ENCODE measurements around the gene RER1. TPM values are rescaled to one million over a fixed set of nuclear protein-coding genes. Genes with fewer than 3 reads are reported as not detected.
"Not testable (repeated sequence)": the region's sequence is repeated elsewhere in the genome, so short reads cannot be mapped to it uniquely, and the experiment has no call there.

The RER1 gene
- total RNA-seq, 1 experiment from 2014 or later, result 57.3 TPM

GRCh38 chr1:2427976-2428375 is 36.3 kb downstream of the RER1 start:
- DNase-seq (ENCODE audit: low spot score), result no peak

DNA sequence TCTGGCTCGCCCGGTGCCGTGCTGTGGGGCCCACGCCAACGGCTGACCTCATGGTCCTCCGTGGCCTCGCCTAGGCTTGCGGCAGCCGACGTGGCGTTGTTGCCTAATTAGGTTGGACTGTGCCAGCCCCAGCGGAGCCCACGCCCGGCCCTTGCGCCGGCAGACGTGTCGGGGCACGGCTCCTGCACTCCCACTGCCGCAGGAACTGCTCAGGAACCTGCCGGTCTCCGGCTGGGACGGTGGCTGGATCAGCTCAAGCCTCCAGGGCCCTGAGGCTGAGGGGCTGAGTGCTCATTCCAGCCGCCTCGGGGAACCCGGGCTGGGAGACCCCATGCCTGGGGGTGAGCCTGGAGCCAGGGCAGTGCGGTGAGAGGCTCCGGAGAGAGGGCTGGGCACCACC is 36.8 kb downstream of the RER1 start:
- no peak for DNase-seq (ENCODE audit: low spot score)

DNA sequence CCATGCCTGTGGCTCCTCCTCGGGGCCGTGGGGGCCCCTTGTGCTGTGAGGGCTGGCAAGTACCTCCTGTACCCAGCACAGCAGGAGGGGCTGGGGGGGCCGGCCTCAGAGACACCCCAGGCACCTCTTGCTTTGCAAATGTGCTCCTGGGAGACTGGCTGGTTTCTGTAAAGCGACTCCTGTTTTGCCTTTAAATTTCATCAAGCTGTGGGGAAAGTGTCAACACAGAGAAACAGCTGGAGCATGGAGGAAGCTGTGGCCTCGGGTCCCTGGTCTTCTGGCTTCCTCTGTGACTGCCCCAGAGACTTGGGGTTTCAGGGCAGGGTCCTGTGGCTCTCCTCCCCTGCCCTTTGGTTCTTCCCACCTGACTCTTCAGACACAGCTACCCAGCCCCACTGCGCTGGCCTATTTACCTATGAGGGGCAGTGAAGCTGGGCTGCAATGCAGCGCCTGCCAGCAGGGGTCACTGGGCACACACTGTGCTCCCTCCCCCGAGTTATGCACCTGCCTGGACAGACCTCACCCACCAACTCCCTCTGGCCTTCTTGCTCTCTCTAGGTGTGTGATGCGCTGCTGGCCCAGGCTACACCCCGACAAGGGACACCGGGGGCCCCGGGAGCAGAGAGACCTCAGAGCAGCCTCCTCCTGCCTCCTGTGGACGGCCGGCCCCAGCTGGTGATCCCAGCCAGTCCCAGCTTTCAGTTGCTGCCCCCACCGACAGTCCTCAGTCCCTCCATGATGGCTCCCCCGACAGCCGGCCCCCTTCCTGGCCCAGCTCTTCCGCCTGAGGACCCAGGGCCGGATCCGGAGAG is 38.3 kb downstream of the RER1 start:
- no peak for DNase-seq (ENCODE audit: low spot score)

- DNase-seq (ENCODE audit: low spot score), result no peak
Measured at GRCh38 chr1:2430592-2430973, 38.9 kb downstream of the RER1 start.

GRCh38 chr1:2431103-2431502 is 39.5 kb downstream of the RER1 start:
- no peak for DNase-seq (ENCODE audit: low spot score)

GRCh38 chr1:2431518-2431917 is 39.9 kb downstream of the RER1 start:
- no peak for DNase-seq (ENCODE audit: low spot score)

GRCh38 chr1:2432441-2432844 is 40.8 kb downstream of the RER1 start:
- no peak for DNase-seq (ENCODE audit: low spot score)

- no peak for DNase-seq (ENCODE audit: low spot score)
Measured at GRCh38 chr1:2433196-2433595, 41.6 kb downstream of the RER1 start.

DNA sequence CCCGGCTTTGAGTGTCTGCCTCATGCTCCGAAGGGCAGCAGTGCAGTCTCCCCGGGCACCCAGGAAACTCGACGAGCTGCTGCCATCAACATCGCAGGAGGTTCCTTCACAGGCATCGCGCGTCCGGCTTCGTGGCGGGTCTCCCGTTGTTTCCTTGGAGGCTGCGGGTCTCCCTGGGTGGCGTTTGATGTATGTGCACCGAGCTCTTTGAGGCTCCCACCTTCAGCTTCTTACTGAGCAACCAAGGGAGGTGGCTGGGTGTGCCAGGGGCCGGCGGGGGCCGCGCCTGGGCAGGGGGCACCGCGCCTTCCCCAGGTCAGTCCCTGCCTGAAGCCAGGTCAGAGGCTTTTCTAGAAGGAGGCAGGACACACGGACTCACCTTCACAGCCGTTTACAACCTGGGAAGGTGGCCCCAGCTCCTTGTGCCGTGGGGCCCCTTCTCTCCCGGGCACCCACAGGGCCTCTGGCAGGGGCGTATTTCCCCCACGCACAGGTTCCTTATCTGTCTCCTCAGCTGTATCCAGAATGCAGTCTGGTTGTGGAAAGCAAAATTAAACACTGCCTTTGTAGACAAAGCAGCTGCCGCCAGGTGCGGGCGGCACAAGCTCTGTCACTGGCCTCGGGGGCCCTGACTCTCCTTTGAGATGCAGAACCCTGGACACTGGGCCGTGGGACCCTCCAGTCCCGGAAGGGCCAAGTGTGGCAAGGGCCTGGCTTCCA is 42.5 kb downstream of the RER1 start:
- no peak for DNase-seq (ENCODE audit: low spot score)

DNA sequence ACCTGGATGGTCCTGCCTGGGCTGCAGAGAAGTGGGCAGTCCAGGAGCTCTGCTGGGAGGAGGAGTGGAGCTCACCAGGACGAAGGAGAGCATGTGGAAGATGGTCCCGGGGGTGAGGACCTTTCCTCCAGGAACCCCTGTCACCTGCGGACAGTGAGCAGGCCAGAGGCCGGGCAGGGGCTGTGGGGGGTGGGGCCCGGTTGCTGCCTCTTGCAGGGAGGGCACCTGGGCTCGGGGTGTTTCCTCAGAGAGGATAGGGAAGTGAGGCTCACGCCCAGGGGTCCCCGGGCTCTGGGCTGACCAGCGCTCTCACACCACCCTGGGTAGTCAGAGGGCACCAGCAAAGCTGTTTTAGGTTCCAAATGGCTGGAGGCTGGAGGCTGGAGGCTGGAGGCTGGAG is 43.5 kb downstream of the RER1 start:
- DNase-seq (ENCODE audit: low spot score), result no peak

- DNase-seq (ENCODE audit: low spot score), result no peak
Measured at GRCh38 chr1:2435746-2436355, 44.2 kb downstream of the RER1 start.

GRCh38 chr1:2436876-2437275 is 45.2 kb downstream of the RER1 start:
- no peak for DNase-seq (ENCODE audit: low spot score)

DNA sequence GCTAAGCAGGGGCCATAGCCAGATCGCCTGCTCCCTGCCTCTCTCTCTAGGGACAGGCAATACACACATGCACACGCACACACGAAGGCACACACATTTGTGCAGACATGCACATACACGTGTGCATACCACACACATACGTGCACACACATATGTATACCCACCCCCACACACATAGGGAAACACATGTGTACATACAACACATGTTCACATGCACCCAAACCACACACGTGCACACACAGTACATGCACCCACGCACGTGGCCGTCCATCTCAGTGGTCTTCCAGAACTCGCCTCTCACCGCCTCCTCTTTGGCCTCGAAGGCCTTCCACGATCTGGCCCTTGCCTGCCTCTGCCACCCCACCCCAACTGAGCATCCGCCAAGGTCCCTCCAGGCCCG is 46.0 kb downstream of the RER1 start:
- DNase-seq (ENCODE audit: low spot score), result no peak

- DNase-seq (ENCODE audit: low spot score), result no peak
Measured at GRCh38 chr1:2438038-2438437, 46.4 kb downstream of the RER1 start.

DNA sequence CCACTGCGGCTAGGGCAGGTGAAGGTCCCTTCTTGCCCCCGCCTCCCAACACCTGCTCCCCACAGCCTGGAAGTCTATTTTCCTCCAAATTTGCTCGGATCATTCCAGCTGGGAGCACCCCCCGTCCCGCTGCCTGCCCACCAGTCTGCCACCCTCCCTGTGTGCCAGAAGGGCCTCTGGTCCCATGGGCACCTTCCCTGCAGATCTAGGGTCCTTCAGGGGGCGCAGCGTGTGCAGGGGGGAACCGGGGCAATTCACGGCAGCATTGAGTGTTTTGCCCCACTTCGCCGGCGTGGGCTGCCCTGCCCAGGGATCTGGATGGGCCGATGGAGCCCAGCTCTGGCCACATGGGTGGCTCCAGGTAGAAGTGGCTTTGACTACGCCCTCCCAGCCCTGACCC is 47.0 kb downstream of the RER1 start:
- DNase-seq (ENCODE audit: low spot score), result no peak

DNA sequence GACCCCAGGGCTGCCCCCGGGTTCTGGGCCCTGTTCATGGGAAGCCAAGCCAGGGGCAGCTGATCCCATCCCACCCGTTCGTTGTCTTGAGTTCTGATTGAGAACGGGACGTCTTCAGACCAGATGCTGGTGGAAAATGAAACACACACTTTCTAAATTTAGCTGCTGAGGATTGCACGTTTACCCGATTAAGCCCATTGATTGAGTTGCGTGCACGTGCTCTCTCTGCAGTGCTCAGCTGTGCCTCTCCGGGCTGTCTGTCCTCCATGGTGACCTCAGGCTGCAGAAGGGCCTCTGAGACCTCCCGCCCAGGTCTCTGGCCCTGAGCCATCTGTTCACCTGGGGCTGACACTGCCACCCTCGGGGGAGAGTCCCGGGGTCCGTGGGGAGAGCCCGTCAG is 47.7 kb downstream of the RER1 start:
- DNase-seq (ENCODE audit: low spot score), result no peak

DNA sequence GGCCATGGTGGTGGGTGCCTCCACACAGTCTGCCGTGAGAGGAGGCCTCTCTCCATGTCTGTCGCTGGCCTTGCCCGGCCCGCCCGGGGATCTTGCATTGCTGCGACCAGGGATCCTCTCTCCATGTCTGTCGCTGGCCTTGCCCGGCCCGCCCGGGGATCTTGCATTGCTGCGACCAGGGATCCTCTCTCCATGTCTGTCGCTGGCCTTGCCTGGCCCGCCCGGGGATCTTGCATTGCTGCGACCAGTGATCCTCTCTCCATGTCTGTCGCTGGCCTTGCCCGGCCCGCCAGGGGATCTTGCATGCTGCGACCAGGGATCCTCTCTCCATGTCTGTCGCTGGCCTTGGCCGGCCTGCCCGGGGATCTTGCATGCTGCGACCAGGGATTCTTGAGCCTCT is 48.7 kb downstream of the RER1 start:
- not testable (repeated sequence) for DNase-seq (ENCODE audit: low spot score)

DNA sequence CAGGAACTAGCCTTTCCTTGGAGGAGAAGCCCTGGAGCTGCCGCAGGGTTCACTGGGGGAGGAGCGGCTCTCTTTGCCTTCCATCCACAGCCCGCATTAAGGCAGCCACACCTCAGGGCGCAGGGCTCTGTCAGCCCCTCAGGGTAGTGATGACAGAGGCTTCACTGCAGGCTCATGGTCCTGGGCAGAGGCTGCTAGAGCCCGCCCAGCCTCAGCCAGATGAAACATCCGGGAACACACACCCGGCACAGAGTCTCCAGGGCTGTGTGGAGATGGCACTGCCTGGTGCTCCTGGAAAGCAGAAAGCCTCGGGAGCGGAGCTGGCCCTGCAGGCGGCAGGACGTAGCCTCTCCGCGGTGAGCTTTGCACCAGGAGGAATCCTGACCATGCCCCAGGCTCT is 50.1 kb downstream of the RER1 start:
- no peak for DNase-seq (ENCODE audit: low spot score)

GRCh38 chr1:2442661-2443060 is 51.0 kb downstream of the RER1 start:
- DNase-seq (ENCODE audit: low spot score), result no peak

DNA sequence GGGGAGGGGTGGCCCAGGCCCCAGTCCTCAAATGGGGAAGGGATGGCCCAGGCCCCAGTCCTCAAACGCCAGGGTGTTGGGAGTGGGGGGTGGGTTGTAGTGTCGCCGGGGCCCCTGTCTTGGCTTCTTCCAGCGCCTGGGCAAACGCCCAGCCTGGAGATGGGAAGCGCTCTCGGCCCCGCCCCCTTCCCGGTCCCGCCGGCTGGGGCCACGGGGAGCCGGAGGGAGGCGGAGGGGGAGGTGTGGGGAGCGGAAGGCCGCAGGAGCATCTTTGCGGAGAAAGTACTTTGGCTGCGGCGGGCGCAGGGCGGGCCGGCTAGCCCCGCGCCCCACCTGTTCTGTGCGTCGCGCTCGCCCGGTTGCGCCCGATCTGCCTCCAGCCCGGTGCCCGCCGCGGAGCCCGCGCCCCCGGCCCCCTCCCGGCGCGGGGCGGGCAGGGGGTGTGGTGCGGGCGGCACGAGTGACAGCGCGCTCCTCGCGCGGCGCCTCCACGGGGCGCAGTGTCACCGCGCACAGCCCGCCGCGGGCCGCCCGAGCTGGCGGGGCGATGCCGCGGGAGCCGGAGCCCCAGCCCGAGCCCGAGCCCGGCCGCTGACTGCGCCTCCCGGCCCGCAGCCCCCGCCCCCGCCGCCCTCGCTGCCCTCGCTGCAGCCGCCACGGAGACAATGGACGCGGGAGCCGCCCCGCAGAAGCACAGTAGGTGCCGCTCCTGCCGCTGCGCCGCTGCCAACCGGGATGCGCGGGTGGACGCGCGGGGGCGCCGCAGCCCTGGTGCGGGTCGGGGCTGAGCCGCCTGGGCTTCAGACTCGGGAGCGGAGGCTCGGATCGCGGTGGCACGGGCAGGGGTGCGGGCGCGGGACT is 51.9 kb downstream of the RER1 start:
- no peak for DNase-seq (ENCODE audit: low spot score)

DNA sequence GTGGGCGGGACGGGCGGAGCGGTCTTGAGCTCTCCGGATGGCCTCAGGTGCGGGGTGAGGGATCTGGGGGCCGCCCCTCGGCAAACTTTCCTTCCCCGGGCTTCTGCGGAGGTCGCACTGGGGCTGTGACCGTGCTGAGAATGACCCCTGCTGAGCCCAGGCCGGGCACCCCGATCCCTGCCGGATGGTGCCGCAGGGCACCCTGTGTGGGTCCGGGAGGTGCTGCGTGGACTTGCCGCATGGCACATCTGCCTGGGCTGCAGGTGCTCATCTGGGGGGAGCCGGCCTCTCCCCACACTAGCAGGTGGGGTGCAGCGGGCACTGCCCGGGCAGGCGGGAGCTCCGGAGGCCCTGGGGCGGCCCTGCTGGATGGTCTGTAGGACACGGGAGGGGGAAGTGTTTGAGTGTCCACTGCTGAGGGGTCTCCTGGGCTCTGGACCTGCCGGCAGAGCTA is 52.5 kb downstream of the RER1 start:
- DNase-seq (ENCODE audit: low spot score), result no peak
